HG03103 (cell line): ENCODE results near the gene DNAI2.

Experiments used
- ATAC-seq: cut with Tn5 transposase; IDR thresholded peaks from one replicate; pipeline ENCODE4 v1.9.1; 2021; ENCODE audit warnings: low read depth; ENCODE audit not compliant: unreplicated experiment

DNAI2 gene

DNA sequence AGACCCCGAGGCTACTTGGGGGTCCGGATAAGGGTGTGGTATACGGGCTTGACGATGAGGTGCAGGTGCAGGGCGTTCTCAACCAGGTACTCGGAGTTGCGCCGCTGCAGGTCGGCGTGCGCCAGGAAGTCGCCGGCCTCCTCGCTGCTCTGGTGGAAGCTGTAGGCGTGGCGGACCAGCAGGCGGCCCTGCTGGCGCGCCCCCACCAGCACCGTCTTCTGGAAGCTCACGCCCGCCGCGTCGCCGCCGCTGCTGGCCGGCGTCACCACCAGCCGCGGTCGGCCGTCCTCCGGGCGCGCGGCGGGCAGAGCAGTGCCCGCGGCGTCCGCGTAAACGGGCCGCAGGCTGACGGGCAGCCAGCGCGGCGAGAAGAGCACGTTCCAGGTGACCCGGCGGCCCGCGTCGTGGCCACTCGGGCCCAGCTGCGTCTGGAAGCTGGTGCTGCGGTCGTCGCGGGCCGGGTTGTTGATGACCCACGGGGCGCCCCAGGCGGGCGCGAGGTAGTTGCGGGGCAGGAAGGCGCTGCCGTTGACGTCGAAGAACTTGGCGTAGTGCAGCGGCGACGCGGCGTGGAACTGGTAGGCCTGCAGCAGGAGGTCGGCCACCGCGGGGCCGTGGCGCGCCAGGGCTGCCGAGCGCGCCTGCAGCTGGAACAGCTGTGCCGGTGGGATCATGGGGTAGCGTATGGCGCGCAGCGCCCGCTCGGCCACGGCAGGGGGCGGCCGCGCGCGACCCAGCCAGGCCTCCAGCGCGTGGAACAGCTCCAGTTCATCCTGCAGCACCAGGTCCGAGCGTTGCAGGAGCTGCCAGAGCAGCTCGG lies 82.8 kb downstream of the DNAI2 start:
- no peak for ATAC-seq

DNA sequence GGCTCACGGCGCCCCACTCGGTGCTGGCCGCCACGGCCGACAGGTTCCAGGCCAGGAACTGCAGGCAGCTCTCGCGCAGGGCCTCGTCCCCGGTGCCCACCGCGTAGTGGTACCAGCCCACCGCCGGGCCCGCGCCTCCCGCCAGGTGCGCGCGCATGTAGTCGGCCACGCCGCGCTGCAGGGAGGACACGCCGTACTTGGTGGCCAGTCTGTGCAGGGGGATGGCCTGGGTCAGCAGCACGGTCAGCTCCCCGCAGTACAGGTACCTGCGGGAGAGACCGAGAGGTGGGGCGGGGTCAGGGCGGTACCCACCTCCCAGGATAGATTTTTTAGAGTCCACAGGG lies 83.4 kb downstream of the DNAI2 start:
- no peak for ATAC-seq

DNA sequence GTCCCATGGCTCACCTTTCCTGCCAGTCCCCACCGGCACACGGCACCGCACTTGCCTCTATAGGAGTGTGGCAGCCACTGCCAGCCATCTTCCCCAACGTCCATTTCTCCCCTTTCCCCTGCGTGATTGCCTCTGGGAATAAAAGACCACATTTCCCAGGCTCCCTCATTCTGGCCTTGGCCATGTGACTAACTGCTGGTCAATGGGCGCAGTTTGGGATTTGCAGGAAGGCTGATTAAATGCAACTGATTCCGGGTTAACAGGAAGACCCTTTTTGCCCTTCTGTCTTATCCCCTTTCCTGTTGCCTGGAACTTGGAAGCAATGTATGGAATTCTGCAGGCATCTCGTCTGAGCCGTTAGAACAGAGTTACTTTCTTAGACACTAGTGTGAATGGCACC lies 84.7 kb downstream of the DNAI2 start:
- ATAC-seq: no peak

DNA sequence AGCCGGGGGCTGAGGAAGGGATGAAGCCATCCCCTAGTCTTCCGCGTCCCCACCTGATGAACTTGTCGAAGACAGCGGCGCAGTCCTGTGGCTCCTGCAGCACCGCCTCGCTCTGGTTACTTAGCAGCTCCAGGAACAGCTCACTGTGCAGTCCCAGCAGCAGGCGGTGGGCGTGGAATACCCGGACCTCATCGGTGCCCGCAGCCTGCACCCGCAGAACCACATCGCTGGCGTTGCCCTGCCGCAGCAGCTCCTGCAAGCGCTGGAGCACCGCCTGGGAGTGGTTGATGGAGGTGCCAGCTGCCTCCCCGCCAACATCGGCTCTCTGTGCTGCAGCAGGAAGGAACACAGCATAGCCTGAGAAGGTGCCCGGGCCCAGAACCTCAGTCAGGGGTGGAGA lies 85.9 kb downstream of the DNAI2 start:
- no peak for ATAC-seq

DNA sequence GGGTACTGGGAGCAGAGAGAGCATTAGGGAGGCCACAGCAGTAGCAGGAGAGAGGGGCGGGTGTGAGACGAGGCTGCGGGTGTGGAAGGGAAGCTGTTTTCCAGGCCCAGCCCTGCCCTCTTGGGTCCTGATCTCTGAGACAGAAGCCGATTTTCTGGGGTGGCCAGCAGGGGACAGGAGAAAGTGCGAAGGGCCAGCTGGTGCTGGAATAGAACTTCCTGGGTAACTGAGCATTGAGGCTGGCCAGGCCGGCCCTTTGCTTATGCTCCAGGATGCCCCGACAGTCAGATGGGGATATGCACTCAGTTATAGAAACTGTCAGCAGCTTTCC lies 86.8 kb downstream of the DNAI2 start:
- ATAC-seq: no peak

DNA sequence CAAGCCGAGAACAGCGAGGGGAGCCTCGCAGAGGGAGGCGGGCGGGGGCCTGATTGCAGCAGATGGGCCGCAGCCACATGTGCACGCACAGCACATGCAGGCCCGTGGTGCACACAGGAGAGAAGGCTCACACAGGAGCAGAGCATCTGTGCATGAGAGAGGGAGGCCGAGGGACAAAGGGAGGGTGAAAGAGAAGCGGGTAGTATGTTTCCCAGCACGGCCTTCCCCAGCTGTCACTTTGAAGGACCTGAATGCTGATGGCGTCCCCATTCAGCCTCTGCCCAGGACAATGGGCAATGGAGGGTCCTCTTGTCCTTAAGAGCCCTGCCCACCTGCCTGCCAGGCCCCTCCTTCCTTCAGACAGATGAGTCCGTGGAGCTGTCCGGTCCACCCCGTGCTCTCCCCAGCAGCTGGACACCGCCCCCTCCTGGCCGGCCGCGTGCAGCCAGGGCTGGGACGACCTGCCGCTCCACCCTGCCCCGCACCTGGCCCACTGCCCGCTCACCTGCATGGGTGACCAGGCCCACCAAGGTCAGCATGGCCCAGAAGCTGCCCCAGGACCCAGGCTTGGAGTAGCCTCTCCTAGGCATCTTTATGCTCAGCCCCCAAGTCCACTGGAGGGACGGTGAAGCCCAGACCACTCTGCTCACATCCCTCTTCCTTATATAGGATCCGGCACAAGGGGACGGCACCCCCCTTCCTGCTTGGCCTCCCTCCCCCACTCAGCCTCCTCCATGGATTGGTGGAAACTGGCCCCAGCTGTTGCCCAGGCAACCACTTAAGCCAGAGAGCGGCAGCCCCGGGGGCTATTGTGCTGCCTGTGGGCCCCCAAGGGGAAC lies 87.4 kb downstream of the DNAI2 start, which contains the start of gene BTBD17:
Gene BTBD17 (minus strand): TSS at position 639 of the 839 bp plus-strand sequence. CDS start 49 bp downstream, at position 590.
- no peak for ATAC-seq

DNA sequence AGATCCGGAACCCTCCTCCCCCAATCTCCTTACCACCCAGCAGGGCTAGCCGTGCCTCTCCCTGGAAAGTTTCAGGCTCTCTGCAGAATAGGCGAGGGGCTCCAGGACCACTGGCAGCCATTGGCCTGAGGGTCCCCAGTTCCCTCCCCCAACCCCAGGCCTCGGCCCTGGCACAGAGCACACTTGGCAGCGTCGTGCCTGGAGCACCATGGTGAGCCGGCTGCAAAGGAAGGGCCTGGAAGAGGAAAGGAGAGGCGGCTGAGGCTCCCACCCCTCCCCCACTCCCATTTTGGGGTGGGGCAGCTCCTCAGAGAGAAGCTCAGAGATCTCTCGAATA lies 88.0 kb downstream of the DNAI2 start:
- ATAC-seq: no peak

DNA sequence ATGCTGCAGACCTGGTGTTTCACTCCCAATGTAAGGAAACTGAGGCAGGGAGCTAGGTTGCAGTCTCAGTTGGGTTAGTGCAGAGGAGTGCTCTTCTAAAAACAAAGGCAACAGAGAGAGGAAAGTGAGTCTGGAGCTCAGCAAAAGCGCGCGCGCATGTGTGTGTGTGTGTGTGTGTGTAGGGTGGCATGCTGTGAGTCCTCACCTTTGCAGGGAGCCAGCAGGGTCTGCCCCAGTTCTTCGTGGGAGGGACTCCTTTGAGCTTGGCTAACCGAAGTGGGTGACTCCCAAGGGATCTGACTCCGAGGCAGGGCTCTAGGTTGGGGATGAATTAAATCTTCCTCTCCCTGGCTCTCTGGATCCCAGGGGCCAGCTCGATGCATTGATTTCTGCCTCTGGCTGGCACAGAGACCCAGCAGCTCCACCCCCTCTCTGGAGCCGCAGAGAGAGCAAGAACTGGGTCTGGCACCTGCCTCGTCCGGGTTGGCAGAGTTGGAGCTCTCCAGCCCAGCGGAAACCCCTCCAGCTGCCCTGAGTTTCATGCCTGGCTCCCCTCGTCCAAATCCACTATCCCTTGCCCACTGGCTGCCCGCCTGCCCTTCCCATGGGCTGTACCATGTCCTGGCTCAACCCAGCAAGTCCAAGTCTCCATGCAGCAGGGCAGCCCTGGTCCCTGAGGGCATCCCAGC lies 88.9 kb downstream of the DNAI2 start:
- ATAC-seq: no peak
